ENCODE results near the gene ARHGAP6.

- no peak for TF ChIP-seq POLR2A (IDR thresholded peaks at IDR 0.05; ENCODE audit: extremely low read depth, insufficient read length)
- TF ChIP-seq, protein P1, sequence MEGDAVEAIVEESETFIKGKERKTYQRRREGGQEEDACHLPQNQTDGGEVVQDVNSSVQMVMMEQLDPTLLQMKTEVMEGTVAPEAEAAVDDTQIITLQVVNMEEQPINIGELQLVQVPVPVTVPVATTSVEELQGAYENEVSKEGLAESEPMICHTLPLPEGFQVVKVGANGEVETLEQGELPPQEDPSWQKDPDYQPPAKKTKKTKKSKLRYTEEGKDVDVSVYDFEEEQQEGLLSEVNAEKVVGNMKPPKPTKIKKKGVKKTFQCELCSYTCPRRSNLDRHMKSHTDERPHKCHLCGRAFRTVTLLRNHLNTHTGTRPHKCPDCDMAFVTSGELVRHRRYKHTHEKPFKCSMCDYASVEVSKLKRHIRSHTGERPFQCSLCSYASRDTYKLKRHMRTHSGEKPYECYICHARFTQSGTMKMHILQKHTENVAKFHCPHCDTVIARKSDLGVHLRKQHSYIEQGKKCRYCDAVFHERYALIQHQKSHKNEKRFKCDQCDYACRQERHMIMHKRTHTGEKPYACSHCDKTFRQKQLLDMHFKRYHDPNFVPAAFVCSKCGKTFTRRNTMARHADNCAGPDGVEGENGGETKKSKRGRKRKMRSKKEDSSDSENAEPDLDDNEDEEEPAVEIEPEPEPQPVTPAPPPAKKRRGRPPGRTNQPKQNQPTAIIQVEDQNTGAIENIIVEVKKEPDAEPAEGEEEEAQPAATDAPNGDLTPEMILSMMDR (IDR thresholded peaks at IDR 0.05; ENCODE audit: low read depth, low read length), result no peak
These were observed 575.9 kb downstream of the ARHGAP6 start for GRCh38 chrX:11089802-11090201.
